Hepatocyte (in vitro differentiated cells): ENCODE results near the gene CREB1. TPM values are rescaled to one million over a fixed set of nuclear protein-coding genes. Genes with fewer than 3 reads are reported as not detected.

ENCODE experiments used
- DNase-seq: peaks from one replicate; pipeline ENCODE4 v3.0.0-alpha.2; 2016; ENCODE audit warnings: low spot score
- H2AFZ ChIP-seq: fragments of 200-600 bp; sonication (generic); 2 replicates; pipeline ENCODE4 v1.6.0; 2016; ENCODE audit warnings: antibody characterized with exemption, mild to moderate bottlenecking
- H3K27ac ChIP-seq: fragments of 200-600 bp; sonication (generic); 2 replicates; pipeline ENCODE4 v1.5.1; 2016; ENCODE audit warnings: mild to moderate bottlenecking
- H3K27me3 ChIP-seq: fragments of 200-600 bp; sonication (generic); 2 replicates; pipeline ENCODE4 v1.6.1; 2016
- H3K36me3 ChIP-seq: fragments of 200-600 bp; sonication (generic); replicated peaks from 2 replicates; pipeline ENCODE4 v1.5.1; 2016; ENCODE audit warnings: low read depth; ENCODE audit not compliant: insufficient read depth
- H3K4me1 ChIP-seq: fragments of 200-600 bp; sonication (generic); 2 replicates; pipeline ENCODE4 v1.5.1; 2016; ENCODE audit warnings: mild to moderate bottlenecking, moderate library complexity; ENCODE audit not compliant: insufficient read depth
- H3K4me2 ChIP-seq: fragments of 200-600 bp; sonication (generic); 2 replicates; pipeline ENCODE4 v1.6.0; 2016
- H3K4me3 ChIP-seq: fragments of 200-600 bp; sonication (generic); 2 replicates; pipeline ENCODE4 v1.5.1; 2016; ENCODE audit warnings: mild to moderate bottlenecking
- H3K79me2 ChIP-seq: fragments of 200-600 bp; sonication (generic); 2 replicates; pipeline ENCODE4 v1.6.0; 2017; ENCODE audit warnings: mild to moderate bottlenecking
- H3K9me2 ChIP-seq: fragments of 200-600 bp; sonication (generic); replicated peaks from 2 replicates; pipeline ENCODE4 v1.6.0; 2017; ENCODE audit warnings: mild to moderate bottlenecking; ENCODE audit not compliant: insufficient read depth
- H3K9me3 ChIP-seq: fragments of 200-600 bp; sonication (generic); 2 replicates; pipeline ENCODE4 v1.5.1; 2016; ENCODE audit warnings: low read depth, mild to moderate bottlenecking
- H4K20me1 ChIP-seq: fragments of 200-600 bp; sonication (generic); 2 replicates; pipeline ENCODE4 v1.6.0; 2016; ENCODE audit warnings: mild to moderate bottlenecking; ENCODE audit not compliant: insufficient read depth, poor library complexity, severe bottlenecking
- EZH2 ChIP-seq: fragments of 200-600 bp; sonication (generic); IDR thresholded peaks from 2 replicates; pipeline ENCODE4 v1.6.1; 2016; ENCODE audit warnings: antibody characterized with exemption, mild to moderate bottlenecking, borderline replicate concordance
- EZH2phosphoT487 ChIP-seq: fragments of 200-600 bp; sonication (generic); IDR thresholded peaks from one replicate; pipeline ENCODE4 v1.6.1; 2018; ENCODE audit warnings: antibody characterized with exemption, mild to moderate bottlenecking, low read depth, moderate library complexity; ENCODE audit not compliant: unreplicated experiment, severe bottlenecking
- WGBS: methylation state at CpG from one replicate; pipeline ENCODE4 v1.1.6; 2016; ENCODE audit warnings: low lambda C conversion rate; ENCODE audit errors: missing lambda C conversion rate; 5-methylcytosine and 5-hydroxymethylcytosine counted together
- polyA plus RNA-seq: library from polyadenylated mRNA; unstranded; fragments of >200 nt; fragmentation: Nextera tagmentation; extraction: Ambion mirVana; gene quantifications from 2 replicates; pipeline ENCODE4 v1.2.1, GENCODE V29; 2016
- total RNA-seq: library from RNA; depleted of rRNA; stranded (reverse); fragments of >200 nt; gene quantifications from 2 replicates; pipeline ENCODE4 v1.2.3, GENCODE V29; 2014
- TF ChIP-seq, protein P1 (sequence below): fragments of 200-600 bp; sonication (generic); IDR thresholded peaks from 2 replicates; pipeline ENCODE4 v1.5.1; 2016; ENCODE audit warnings: antibody characterized with exemption, mild to moderate bottlenecking; ENCODE audit not compliant: poor library complexity

CREB1 gene
- total and polyA plus RNA-seq, 2 experiments from 2014 or later = 22.6 to 40.8 TPM

DNA sequence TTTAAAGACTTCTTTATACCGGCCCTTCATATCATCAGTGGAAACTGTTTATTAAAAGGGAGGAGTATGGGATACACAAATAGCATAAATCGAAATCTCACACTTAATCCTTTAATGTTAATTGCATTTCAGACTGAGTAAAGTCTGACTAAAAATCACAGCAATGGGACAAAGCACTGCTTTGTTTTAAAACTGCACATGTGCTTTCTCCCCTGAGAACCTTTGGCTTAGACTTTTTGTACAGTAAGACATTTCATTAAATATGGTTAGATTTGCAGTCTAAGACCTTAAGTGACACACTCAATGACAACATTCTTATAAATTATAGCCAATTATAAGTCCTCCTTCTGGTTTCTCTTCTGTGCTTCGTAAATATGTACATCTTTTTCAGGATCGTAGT lies 83.0 kb downstream of the CREB1 start:
- no peak for DNase-seq
- H2AFZ ChIP-seq = no peak overlapping the region
- H3K4me2 ChIP-seq = no peak overlapping the region
- H3K79me2 ChIP-seq = no peaks in the 10 kb centered on the region
- H3K9me2 ChIP-seq = no peaks in the 10 kb centered on the region
- no peak overlapping the region for H3K27ac ChIP-seq
- H4K20me1 ChIP-seq = no peaks in the 10 kb centered on the region
- no peaks in the 10 kb centered on the region for H3K36me3 ChIP-seq
- TF ChIP-seq EZH2phosphoT487 = no peak
- no peak for TF ChIP-seq EZH2
- TF ChIP-seq, protein P1, sequence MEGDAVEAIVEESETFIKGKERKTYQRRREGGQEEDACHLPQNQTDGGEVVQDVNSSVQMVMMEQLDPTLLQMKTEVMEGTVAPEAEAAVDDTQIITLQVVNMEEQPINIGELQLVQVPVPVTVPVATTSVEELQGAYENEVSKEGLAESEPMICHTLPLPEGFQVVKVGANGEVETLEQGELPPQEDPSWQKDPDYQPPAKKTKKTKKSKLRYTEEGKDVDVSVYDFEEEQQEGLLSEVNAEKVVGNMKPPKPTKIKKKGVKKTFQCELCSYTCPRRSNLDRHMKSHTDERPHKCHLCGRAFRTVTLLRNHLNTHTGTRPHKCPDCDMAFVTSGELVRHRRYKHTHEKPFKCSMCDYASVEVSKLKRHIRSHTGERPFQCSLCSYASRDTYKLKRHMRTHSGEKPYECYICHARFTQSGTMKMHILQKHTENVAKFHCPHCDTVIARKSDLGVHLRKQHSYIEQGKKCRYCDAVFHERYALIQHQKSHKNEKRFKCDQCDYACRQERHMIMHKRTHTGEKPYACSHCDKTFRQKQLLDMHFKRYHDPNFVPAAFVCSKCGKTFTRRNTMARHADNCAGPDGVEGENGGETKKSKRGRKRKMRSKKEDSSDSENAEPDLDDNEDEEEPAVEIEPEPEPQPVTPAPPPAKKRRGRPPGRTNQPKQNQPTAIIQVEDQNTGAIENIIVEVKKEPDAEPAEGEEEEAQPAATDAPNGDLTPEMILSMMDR = no peak
- WGBS = 84% methylated on average over 4 of the region's 4 CpGs
- no peaks in the 10 kb centered on the region for H3K27me3 ChIP-seq
- peaks cover 11% of the 10 kb centered on the region for H3K4me1 ChIP-seq
- H3K4me3 ChIP-seq = no peak overlapping the region
- H3K9me3 ChIP-seq = no peaks in the 10 kb centered on the region

DNA sequence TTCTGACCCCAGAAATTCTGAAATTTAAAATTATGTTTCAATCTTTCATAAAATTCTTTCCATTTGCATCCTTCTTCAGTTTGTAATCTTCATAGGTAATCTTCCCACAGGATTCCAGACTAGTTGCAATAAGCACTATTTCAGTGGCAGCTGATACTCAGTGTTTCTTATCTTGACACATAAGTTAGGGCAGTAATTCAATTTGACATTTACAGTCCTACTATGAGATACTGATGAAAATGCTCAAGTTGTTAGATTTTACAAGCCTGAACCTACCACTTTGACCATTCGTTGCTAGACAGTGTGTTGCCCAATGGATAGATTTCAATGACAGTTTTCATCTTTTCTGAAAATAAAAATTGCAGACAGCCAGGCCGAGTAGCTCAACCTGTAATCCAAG lies 85.1 kb downstream of the CREB1 start:
- Histone ChIP-seq H3K9me2 (no peaks in the 10 kb centered on the region), H2AFZ (no peak overlapping the region), H3K4me3 (no peak overlapping the region), H3K79me2 (no peaks in the 10 kb centered on the region), H3K27me3 (no peaks in the 10 kb centered on the region), H3K9me3 (no peaks in the 10 kb centered on the region), H3K4me2 (no peak overlapping the region), H3K4me1 (peaks cover 13% of the 10 kb centered on the region), H4K20me1 (no peaks in the 10 kb centered on the region), H3K27ac (no peak overlapping the region), H3K36me3 (no peaks in the 10 kb centered on the region)
- TF ChIP-seq, protein P1 = no peak
- TF ChIP-seq EZH2phosphoT487 = no peak
- no peak for TF ChIP-seq EZH2
- no peak for DNase-seq
- WGBS = 62% methylated on average over 2 of the region's 2 CpGs

DNA sequence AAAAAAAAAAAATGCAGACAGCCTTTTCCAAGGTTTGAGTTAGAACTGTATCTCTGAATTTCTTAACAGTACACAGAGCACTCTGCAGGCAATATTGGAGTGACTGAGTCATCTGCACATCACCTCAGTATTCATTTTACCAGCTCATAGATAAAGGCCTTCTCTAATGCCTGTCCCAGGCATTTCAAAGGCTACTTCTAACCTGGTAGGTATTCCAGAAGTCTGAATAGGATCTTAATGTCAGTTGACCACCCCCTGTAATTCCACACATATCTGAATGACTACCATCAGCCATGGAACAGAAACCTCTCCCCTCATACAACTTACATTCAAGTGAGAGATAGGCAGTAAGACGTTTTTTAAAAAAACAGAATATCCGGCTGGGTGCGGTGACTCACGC lies 86.4 kb downstream of the CREB1 start:
- no peak overlapping the region for H3K4me2 ChIP-seq
- H3K79me2 ChIP-seq = no peaks in the 10 kb centered on the region
- TF ChIP-seq EZH2 (no peak), EZH2phosphoT487 (no peak)
- TF ChIP-seq, protein P1 = no peak
- H3K9me2 ChIP-seq = no peaks in the 10 kb centered on the region
- DNase-seq = peak; percentile 6
- peak overlapping the region; percentile 83 for H3K27ac ChIP-seq
- H3K4me3 ChIP-seq = no peak overlapping the region
- no peaks in the 10 kb centered on the region for H4K20me1 ChIP-seq
- H3K4me1 ChIP-seq = peaks cover 13% of the 10 kb centered on the region
- H3K9me3 ChIP-seq = no peaks in the 10 kb centered on the region
- H3K27me3 ChIP-seq = no peaks in the 10 kb centered on the region
- H2AFZ ChIP-seq = no peak overlapping the region
- H3K36me3 ChIP-seq = no peaks in the 10 kb centered on the region
- WGBS = 83% methylated on average over 4 of the region's 4 CpGs
